GM18909 (cell line): ENCODE data around the gene ATP6V1G3.
"Not testable (repeated sequence)": the region's sequence is repeated elsewhere in the genome, so short reads cannot be mapped to it uniquely, and the experiment has no call there.

Source experiments
- ATAC-seq: cut with Tn5 transposase; IDR thresholded peaks from one replicate; pipeline ENCODE4 v1.9.1; 2021; ENCODE audit warnings: mild to moderate bottlenecking; ENCODE audit not compliant: unreplicated experiment, poor library complexity

The ATP6V1G3 gene

GRCh38 chr1:198498881-198499280 lies 41.6 kb downstream of the ATP6V1G3 start:
- no peak for ATAC-seq

DNA sequence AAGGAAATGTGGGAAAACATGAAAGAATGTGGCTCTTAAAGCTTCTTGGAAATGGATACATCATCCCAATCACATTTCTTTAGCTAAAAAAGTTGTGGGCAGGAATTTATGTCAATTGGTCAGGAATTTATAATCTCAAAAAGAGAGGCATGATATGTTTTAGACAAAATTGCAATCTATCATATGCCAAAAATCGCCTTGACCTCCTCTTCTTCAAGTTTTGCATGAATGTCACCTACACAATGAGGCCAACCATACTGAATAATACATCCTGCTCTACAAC lies 42.4 kb downstream of the ATP6V1G3 start:
- no peak for ATAC-seq

DNA sequence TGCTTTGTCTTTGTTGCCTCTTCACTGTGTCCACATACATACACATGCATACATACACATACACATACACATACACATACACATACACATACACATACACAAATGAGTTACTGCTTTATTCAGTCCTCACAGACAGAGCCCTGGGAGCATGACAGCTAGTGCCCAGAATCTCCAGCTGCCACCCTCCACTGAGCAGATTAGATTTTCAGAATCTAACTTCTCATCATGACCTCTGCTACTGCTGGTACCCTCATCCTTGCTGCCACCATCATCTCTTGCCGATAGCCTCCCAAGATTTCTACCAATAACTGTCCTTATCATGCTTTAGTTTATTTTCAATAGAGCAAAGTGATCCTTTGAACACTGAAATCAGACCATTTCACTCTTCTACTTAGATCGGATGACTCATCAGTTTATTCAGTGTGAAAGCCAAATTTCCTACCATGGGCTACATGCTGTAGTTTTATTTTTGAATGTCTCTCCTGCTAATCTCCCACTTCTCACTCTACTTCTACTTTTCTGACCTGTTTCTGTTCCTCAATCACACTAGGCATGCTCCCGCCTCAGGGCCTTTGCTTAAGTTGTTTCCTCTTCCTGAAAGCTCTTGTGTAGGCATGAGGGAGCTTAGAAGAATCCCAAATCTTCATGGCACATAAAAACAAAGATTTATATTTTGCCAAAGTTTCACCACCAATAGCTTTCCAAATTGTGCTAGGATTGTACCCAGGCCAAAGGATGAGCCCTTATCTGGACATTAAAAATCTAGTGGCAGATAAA lies 43.0 kb downstream of the ATP6V1G3 start:
- ATAC-seq: no peak

DNA sequence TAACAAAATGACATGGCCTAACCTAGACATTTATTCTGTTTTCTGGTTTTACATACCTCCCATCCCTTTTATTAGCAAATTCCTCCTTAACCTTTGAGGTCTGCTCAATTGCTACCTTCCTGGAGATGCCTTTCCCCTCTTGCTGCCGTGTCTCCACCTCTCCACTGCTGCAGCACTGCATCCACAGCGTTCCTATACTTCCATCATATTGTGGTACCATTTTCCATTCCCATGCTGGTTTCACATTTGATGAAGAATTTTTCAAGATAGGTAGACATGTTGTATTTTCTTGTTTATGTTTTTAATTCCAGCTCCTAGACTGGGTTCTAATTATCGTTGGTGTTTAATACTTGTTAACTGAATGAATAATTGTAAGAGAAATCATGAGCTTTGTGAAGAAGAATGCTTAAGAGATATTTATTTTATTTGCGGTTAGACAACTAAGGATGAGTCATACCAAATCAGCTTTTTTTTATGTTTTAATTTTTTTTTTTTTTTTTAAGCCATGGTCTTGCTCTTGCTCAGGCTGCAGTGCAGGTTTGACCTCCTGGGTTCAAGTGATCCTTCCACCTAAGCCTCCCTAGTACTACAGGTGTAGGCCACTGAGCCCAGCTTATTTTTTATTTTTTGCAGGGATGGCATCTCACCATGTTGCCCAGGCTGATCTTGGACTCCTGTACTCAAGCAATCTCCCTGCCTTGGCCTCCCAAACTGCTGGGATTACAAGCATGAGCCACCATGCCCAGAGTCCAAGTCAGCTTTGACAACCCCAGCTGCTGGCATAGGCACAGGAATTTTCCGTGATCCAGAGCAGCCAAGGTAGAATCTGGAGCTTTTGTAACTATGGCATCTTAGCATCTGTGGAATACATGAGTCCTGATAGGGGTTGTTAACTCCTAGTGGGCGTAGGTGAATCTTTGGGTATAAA lies 44.0 kb downstream of the ATP6V1G3 start:
- no peak for ATAC-seq

DNA sequence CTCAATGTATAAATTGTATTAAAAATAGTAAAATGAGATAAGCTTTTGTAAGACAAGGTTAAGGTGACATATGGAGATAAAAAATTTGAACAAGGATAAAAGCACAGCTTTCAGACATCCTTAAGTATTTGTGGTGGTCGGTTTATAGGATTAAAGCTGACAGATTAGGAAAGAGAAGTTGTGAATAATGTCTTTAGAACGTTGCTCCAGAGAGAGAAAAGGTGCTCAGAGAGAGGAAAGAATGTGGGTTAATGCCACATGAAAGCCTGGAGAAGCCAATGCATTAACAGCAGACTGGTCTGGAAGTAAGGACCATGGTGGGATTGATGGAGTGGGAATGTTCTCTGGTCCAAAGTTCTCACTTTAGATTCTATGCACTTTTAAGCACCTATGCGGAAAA lies 44.8 kb downstream of the ATP6V1G3 start:
- no peak for ATAC-seq

GRCh38 chr1:198494658-198495103 lies 45.8 kb downstream of the ATP6V1G3 start:
- ATAC-seq: no peak

- no peak for ATAC-seq
These were observed 46.3 kb downstream of the ATP6V1G3 start for GRCh38 chr1:198494139-198494538.

DNA sequence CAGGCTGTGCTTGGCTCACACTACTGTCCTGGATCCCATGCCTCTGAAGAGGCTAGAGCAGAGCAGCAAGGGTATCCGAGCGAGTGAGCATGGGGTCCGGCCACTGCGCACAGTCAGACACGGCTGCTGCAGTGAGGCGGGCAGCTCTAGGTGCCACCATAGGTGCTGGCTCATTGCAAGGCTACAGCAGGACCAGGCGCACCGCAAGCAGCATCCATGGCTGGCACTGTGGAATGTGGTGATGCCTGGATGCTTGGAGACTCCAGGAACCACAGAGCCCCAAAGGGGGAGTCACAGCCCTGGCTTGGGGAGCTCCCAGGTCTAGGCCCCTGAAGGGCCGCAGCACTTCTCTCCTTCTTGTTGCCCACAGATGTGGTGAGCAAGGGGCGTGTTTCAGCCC lies 47.2 kb downstream of the ATP6V1G3 start:
- ATAC-seq: no peak

- no peak for ATAC-seq
These were observed 47.6 kb downstream of the ATP6V1G3 start for GRCh38 chr1:198492872-198493271.

DNA sequence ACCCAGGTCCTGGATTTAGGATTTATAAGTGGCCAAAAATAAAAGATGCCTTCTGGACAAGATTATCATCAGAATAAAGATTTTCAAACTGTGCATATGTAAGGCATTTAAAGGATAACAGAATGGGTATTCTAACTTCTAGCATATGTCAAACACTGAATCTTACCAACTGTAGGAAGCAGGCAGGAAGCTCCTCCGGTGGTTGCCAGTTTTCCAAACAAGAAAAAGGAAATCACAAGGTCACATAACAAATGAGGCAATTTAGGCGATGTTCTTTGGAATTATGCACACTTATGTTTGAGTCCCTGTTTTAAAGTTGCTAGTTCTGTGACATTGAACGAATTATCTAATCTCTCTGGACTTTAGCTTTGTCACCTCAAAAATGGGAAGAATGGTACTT lies 48.9 kb downstream of the ATP6V1G3 start:
- no peak for ATAC-seq

GRCh38 chr1:198491028-198491427 lies 49.5 kb downstream of the ATP6V1G3 start:
- ATAC-seq: no peak

DNA sequence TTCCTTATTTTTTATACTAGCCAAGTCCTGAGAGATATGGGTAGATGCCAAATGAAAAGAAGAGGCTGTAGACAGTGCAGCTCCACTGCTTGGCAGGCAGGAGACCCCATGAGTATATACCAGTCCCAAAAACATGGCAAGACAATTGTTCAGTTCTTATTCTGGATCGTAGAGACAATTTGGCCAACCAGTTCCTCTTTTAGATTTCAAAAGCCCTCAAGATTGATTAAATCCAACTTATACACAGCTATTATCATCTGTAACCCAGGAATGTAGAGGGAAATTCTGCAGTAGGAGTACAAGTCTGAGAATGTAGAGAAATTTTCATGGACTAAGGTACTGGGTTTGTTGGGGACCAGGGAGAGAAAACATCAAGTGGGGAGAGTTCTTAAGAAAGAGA lies 50.3 kb downstream of the ATP6V1G3 start:
- ATAC-seq: no peak

DNA sequence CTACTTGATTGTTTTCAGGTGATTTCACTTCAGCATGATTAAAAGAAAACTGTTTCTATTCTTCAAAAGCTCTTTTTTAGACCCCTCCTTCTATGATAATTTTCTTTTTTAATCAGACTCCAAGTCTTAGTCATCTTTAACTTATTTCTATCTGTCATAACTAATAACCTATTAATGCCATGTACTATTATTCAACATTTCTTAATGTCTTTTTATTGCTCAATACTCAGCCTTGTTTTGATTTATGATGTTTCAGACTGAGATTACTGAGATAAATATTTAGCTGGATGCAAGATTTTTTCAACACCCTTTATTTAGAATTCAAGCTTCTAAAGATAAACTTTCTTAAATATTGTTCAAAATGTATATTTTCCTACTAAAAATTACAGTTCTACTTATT lies 53.6 kb downstream of the ATP6V1G3 start:
- no peak for ATAC-seq

DNA sequence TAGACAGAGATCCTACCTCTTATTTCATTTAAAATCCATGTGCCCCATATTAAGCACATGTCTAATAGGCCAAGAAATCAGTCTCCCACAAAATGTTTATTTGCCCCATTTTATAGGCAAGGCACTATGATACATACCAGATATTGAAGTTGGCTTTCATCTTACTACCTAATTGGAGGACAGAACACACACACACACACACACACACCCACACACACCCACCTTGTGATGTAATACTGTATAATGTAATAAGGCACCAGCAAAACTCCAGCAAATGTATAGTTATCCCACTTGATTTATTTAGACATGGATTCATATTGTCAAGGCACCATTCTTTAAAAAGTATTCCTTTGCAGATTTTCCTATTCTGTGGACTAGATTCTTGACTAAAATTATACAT lies 56.8 kb downstream of the ATP6V1G3 start:
- ATAC-seq: no peak

DNA sequence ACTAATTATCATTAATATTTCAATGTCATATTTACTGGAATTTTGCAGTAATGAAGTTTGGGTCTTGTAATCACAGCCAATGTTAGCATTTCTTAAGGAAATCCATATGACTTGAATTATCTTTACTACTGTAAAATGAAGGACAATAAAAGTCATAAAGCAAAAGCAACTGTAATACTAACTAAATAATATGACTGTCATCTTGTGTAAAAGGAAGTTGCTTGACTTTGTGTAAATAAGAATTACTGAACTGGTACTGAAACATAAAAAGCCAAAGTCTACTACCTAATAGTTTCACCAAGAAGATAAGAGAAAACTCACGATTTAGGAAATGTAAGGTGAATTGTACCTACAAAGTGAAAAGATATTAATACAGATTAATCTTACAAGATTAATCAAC lies 57.5 kb downstream of the ATP6V1G3 start:
- no peak for ATAC-seq

- ATAC-seq: no peak
These were observed 58.8 kb downstream of the ATP6V1G3 start for GRCh38 chr1:198481661-198482060.

- ATAC-seq: no peak
These were observed 59.6 kb downstream of the ATP6V1G3 start for GRCh38 chr1:198480876-198481275.

DNA sequence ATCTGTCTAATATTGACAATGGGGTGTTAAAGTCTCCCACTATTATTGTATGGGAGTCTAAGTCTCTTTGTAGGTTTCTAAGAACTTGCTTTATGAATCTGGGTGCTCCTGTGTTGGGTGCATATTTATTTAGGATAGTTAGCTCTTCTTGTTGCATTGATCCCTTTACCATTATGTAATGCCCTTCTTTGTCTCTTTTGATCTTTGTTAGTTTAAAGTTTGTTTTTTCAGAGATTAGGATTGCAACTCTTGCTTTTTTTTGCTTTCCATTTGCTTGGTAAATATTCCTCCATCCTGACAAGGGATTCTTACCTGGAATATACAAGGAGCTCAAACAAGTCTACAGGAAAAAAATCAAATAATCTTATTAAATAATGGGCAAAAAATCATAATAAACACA lies 63.1 kb downstream of the ATP6V1G3 start:
- ATAC-seq: not testable (repeated sequence)
